Measurements from ENCODE around the gene TMBIM6. TPM values are rescaled to one million over a fixed set of nuclear protein-coding genes. Genes with fewer than 3 reads are reported as not detected.

TMBIM6 gene
- total RNA-seq, 1 experiment from 2014 or later: 525 TPM

- H3K4me1 ChIP-seq (ENCODE audit: control insufficient read depth, insufficient read depth, low read length): no peaks in the 10 kb centered on the region
- in situ Hi-C loops (cut with HindIII; ENCODE audit: low pct_unique_long_range_greater_than_20kb, low sequenced_read_pairs) (no loop called here), intact Hi-C loops (cut with micrococcal nuclease; ENCODE audit: unreplicated experiment) (no loop called here)
- TF ChIP-seq CTCF (IDR thresholded peaks at IDR 0.05) (no peak), TCF7L2 (IDR thresholded peaks at IDR 0.05; ENCODE audit: low read depth, low read length) (no peak), SIN3A (IDR thresholded peaks at IDR 0.05; ENCODE audit: borderline replicate concordance, insufficient read depth, low read depth, low read length) (no peak), POLR2AphosphoS5 (IDR thresholded peaks at IDR 0.05; ENCODE audit: low read depth, low read length) (no peak)
- TF ChIP-seq, protein P1, sequence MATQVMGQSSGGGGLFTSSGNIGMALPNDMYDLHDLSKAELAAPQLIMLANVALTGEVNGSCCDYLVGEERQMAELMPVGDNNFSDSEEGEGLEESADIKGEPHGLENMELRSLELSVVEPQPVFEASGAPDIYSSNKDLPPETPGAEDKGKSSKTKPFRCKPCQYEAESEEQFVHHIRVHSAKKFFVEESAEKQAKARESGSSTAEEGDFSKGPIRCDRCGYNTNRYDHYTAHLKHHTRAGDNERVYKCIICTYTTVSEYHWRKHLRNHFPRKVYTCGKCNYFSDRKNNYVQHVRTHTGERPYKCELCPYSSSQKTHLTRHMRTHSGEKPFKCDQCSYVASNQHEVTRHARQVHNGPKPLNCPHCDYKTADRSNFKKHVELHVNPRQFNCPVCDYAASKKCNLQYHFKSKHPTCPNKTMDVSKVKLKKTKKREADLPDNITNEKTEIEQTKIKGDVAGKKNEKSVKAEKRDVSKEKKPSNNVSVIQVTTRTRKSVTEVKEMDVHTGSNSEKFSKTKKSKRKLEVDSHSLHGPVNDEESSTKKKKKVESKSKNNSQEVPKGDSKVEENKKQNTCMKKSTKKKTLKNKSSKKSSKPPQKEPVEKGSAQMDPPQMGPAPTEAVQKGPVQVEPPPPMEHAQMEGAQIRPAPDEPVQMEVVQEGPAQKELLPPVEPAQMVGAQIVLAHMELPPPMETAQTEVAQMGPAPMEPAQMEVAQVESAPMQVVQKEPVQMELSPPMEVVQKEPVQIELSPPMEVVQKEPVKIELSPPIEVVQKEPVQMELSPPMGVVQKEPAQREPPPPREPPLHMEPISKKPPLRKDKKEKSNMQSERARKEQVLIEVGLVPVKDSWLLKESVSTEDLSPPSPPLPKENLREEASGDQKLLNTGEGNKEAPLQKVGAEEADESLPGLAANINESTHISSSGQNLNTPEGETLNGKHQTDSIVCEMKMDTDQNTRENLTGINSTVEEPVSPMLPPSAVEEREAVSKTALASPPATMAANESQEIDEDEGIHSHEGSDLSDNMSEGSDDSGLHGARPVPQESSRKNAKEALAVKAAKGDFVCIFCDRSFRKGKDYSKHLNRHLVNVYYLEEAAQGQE (IDR thresholded peaks at IDR 0.05; ENCODE audit: insufficient read depth in 1 of 2, low read depth in 2 of 2, low read length in 1 of 2): no peak
- H3K36me3 ChIP-seq (ENCODE audit: control insufficient read depth, insufficient read depth, low read length): no peaks in the 10 kb centered on the region
- H3K9me3 ChIP-seq (ENCODE audit: control insufficient read depth, insufficient read depth, low read depth, low read length): no peaks in the 10 kb centered on the region
- ChIA-PET POLR2A (no interaction called here), CTCF (no interaction called here)
- no peak overlapping the region for H3K27ac ChIP-seq (ENCODE audit: low read length)
- no peak for DNase-seq (ENCODE audit: low read depth, low spot score)
- H3K4me3 ChIP-seq (ENCODE audit: low read depth in 2 of 2, low read length in 2 of 2): no peak overlapping the region
- BruUV-seq (replicated peaks): no TSS peak
- no peaks in the 10 kb centered on the region for H3K27me3 ChIP-seq (ENCODE audit: control insufficient read depth, insufficient read depth, low read length)
- ATAC-seq: no peak
Measured at GRCh38 chr12:49793620-49794019, 52.3 kb downstream of the TMBIM6 start.

DNA sequence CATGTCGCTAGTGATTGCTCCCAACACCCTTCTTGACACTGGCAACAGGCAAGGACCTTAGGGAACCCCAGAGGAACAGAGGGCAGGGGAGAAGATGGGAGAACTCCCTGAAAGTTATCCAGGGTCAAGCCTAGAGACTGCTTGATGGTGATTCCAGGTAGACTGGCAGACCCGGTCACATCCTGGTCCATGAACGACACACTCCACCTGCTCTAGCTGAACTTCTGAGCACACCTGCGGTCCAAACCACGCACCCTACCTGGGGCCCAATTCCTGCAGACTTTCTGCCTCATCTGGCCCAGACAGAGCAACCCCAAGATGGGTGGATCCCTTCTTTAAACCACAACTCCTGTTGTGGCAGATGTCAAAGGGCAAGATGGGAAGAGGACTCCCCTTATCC is 52.7 kb downstream of the TMBIM6 start:
- Histone ChIP-seq H3K27me3 (ENCODE audit: control insufficient read depth, insufficient read depth, low read length) (no peaks in the 10 kb centered on the region), H3K27ac (ENCODE audit: low read length) (no peak overlapping the region), H3K4me1 (ENCODE audit: control insufficient read depth, insufficient read depth, low read length) (no peaks in the 10 kb centered on the region), H3K4me3 (ENCODE audit: low read depth in 2 of 2, low read length in 2 of 2) (no peak overlapping the region), H3K36me3 (ENCODE audit: control insufficient read depth, insufficient read depth, low read length) (no peaks in the 10 kb centered on the region), H3K9me3 (ENCODE audit: control insufficient read depth, insufficient read depth, low read depth, low read length) (no peaks in the 10 kb centered on the region)
- no TSS peak for BruUV-seq (replicated peaks)
- DNase-seq (ENCODE audit: low read depth, low spot score): no peak
- no peak for TF ChIP-seq POLR2AphosphoS5 (IDR thresholded peaks at IDR 0.05; ENCODE audit: low read depth, low read length)
- TF ChIP-seq CTCF (IDR thresholded peaks at IDR 0.05): no peak
- TF ChIP-seq SIN3A (IDR thresholded peaks at IDR 0.05; ENCODE audit: borderline replicate concordance, insufficient read depth, low read depth, low read length): no peak
- TF ChIP-seq, protein P1 (IDR thresholded peaks at IDR 0.05; ENCODE audit: insufficient read depth in 1 of 2, low read depth in 2 of 2, low read length in 1 of 2): no peak
- TF ChIP-seq TCF7L2 (IDR thresholded peaks at IDR 0.05; ENCODE audit: low read depth, low read length): no peak
- no peak for ATAC-seq
- ChIA-PET POLR2A (no interaction called here), CTCF (no interaction called here)
- in situ Hi-C loops (cut with HindIII; ENCODE audit: low pct_unique_long_range_greater_than_20kb, low sequenced_read_pairs) (no loop called here), intact Hi-C loops (cut with micrococcal nuclease; ENCODE audit: unreplicated experiment) (no loop called here)
